HG03095 (cell line): ENCODE measurements around the gene RIN3.
"Not testable (repeated sequence)": the region's sequence is repeated elsewhere in the genome, so short reads cannot be mapped to it uniquely, and the experiment has no call there.

Source experiments
- ATAC-seq: cut with Tn5 transposase; IDR thresholded peaks from one replicate; pipeline ENCODE4 v1.9.1; 2021; ENCODE audit warnings: moderate library complexity; ENCODE audit not compliant: unreplicated experiment

The RIN3 gene

GRCh38 chr14:92617581-92617980 lies 104.0 kb downstream of the RIN3 start:
- ATAC-seq: no peak

GRCh38 chr14:92619671-92620456 lies 106.3 kb downstream of the RIN3 start:
- ATAC-seq: no peak

GRCh38 chr14:92622311-92622710 lies 108.7 kb downstream of the RIN3 start:
- ATAC-seq: no peak

- no peak for ATAC-seq
These were observed 111.2 kb downstream of the RIN3 start for GRCh38 chr14:92624764-92625163.

GRCh38 chr14:92625213-92625612 lies 111.6 kb downstream of the RIN3 start:
- no peak for ATAC-seq

GRCh38 chr14:92626041-92626440 lies 112.5 kb downstream of the RIN3 start:
- ATAC-seq: no peak

- no peak for ATAC-seq
These were observed 114.2 kb downstream of the RIN3 start for GRCh38 chr14:92627707-92628215.

- no peak for ATAC-seq
These were observed 115.1 kb downstream of the RIN3 start for GRCh38 chr14:92628636-92629035.

GRCh38 chr14:92630367-92630766 lies 116.8 kb downstream of the RIN3 start:
- no peak for ATAC-seq

GRCh38 chr14:92631098-92631497 lies 117.5 kb downstream of the RIN3 start:
- ATAC-seq: no peak

GRCh38 chr14:92632546-92633273 lies 119.1 kb downstream of the RIN3 start:
- ATAC-seq: no peak

GRCh38 chr14:92633274-92633616 lies 119.7 kb downstream of the RIN3 start:
- ATAC-seq: no peak

- ATAC-seq: no peak
These were observed 120.1 kb downstream of the RIN3 start for GRCh38 chr14:92633724-92634123.

- no peak for ATAC-seq
These were observed 121.5 kb downstream of the RIN3 start for GRCh38 chr14:92635031-92635430.

- no peak for ATAC-seq
These were observed 122.3 kb downstream of the RIN3 start for GRCh38 chr14:92635896-92636295.

- ATAC-seq: no peak
These were observed 123.6 kb downstream of the RIN3 start for GRCh38 chr14:92637228-92637627.

GRCh38 chr14:92637864-92638263 lies 124.3 kb downstream of the RIN3 start:
- no peak for ATAC-seq

- ATAC-seq: no peak
These were observed 124.7 kb downstream of the RIN3 start for GRCh38 chr14:92638266-92638665.

- no peak for ATAC-seq
These were observed 125.3 kb downstream of the RIN3 start for GRCh38 chr14:92638904-92639303.

- ATAC-seq: not testable (repeated sequence)
These were observed 126.0 kb downstream of the RIN3 start for GRCh38 chr14:92639472-92640117.

GRCh38 chr14:92641306-92641705 lies 127.7 kb downstream of the RIN3 start:
- no peak for ATAC-seq
